Motor neuron (in vitro differentiated cells): ENCODE measurements around the gene ASIC2. TPM values are rescaled to one million over a fixed set of nuclear protein-coding genes. Genes with fewer than 3 reads are reported as not detected.

ENCODE experiments used
- ATAC-seq, 8 experiments: fragments of 200-7000 bp; cut with Tn5 transposase; replicated peaks in 6 of 8; 2 replicates each; pipeline ENCODE4 v1.8.0; 2021; ENCODE audit warnings: mild to moderate bottlenecking in 8 of 8, moderate library complexity in 8 of 8
- H3K27ac ChIP-seq, 2 donors: fragments of 250-450 bp; sonication (Bioruptor Pico); 2 replicates each; pipeline ENCODE4 v1.9.0; 2021; ENCODE audit warnings: antibody characterized with exemption in 2 of 2, mild to moderate bottlenecking in 2 of 2, moderate library complexity in 1 of 2
- H3K4me1 ChIP-seq, 2 donors: fragments of 250-450 bp; sonication (Bioruptor Pico); replicated peaks in 1 of 2; 2 replicates each; pipeline ENCODE4 v1.6.1; 2021; ENCODE audit warnings: antibody characterized with exemption in 2 of 2, mild to moderate bottlenecking in 2 of 2, moderate library complexity in 1 of 2
- H3K4me3 ChIP-seq, 5 donors: fragments of 250-450 bp; sonication (Bioruptor Pico); 2 replicates each; pipeline ENCODE4 v1.9.0; 2021; ENCODE audit warnings: antibody characterized with exemption in 5 of 5, mild to moderate bottlenecking in 5 of 5, moderate library complexity in 4 of 5
- WGBS, 10 experiments: fragments of 450-650 bp; shearing (Covaris generic); methylation state at CpG; one replicate each; pipeline ENCODE4 v1.0.0; 2022; 5-methylcytosine and 5-hydroxymethylcytosine counted together
- in situ Hi-C, 9 experiments: fragments of 400-800 bp; cut with MboI; loops; one replicate each; pipeline ENCODE4 v1.15.0; 2021; ENCODE audit warnings: low sequenced_read_pairs in 9 of 9, low pct_unique_long_range_greater_than_20kb in 2 of 9; ENCODE audit not compliant: unreplicated experiment in 9 of 9
- total RNA-seq, 8 experiments: library from RNA; unstranded; fragments of 300-600 nt; gene quantifications; 2 replicates each; pipeline versions ENCODE4 v1.2.3 to v1.2.4, GENCODE V29; 2022

ASIC2 gene
- total RNA-seq, 8 experiments from 2014 or later = 0.66 to 8.2 (median 1.8) TPM

GRCh38 chr17:33207231-33207630 is 85.9 kb downstream of the ASIC2 start:
- in situ Hi-C loops = no loop called here
- WGBS, 10 experiments = 6 to 100% (median 85%) methylated on average over 1 to 4 of the region's 4 CpGs
- no peaks in the 10 kb centered on the region for H3K4me1 ChIP-seq
- H3K4me3 ChIP-seq = no peak overlapping the region
- ATAC-seq = no peak
- no peak overlapping the region for H3K27ac ChIP-seq

DNA sequence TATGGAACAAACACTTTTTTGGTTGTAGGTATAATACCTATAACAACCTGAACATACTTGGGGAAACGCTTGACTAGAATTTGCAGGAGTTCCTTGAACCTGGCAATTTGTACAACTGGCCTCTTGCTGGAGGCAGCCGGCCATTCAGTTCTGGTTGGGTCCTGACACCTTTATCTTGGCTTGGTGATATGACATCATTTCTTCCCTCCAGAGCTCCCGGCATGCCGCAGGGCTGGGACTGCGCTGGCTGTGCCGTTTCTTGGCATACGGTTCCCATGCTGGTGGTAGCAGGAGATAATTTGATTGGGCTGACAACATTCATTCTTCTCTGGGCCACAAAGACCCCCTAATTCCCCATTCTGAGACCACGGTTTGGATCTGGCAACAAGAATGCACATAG is 87.5 kb downstream of the ASIC2 start:
- 43 to 100% (median 79%) methylated on average over 1 to 7 of the region's 8 CpGs for WGBS, 10 experiments
- Histone ChIP-seq H3K27ac (no peak overlapping the region), H3K4me1 (no peaks in the 10 kb centered on the region), H3K4me3 (no peak overlapping the region)
- in situ Hi-C loops = no loop called here
- no peak for ATAC-seq

- no peaks in the 10 kb centered on the region for H3K4me1 ChIP-seq
- 14 to 100% (median 100%) methylated on average over 1 to 2 of the region's 2 CpGs; no CpG with 5 or more reads in 5 of the 10 experiments for WGBS, 10 experiments
- H3K27ac ChIP-seq = no peak overlapping the region
- ATAC-seq = no peak
- in situ Hi-C loops = no loop called here
- no peak overlapping the region for H3K4me3 ChIP-seq
Observed at GRCh38 chr17:33204701-33205100, 88.4 kb downstream of the ASIC2 start.

DNA sequence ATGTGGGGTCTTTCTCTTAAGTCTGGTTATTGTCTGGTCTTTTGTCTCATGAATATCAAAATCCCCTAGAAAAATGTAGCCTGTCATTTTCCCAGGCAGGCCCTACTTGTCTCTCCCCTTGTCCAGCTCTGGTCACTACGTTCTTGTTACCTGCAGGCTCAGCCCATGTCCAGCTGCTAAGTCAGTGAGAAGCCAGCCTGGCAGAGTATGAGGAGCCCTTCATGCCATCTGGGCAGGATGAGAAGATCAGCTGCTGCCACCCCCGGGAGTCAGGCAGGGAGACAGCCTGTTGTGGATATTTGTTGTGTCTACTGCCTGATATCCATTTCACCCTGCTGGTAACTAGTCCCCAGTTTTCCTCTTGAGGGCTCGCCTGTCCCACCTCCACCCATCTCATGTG is 88.9 kb downstream of the ASIC2 start:
- Histone ChIP-seq H3K4me1 (no peaks in the 10 kb centered on the region), H3K27ac (no peak overlapping the region), H3K4me3 (no peak overlapping the region)
- WGBS, 10 experiments = 28 to 90% (median 69%) methylated on average over 1 to 3 of the region's 3 CpGs; no CpG with 5 or more reads in 5 of the 10 experiments
- in situ Hi-C loops = no loop called here
- ATAC-seq = no peak

DNA sequence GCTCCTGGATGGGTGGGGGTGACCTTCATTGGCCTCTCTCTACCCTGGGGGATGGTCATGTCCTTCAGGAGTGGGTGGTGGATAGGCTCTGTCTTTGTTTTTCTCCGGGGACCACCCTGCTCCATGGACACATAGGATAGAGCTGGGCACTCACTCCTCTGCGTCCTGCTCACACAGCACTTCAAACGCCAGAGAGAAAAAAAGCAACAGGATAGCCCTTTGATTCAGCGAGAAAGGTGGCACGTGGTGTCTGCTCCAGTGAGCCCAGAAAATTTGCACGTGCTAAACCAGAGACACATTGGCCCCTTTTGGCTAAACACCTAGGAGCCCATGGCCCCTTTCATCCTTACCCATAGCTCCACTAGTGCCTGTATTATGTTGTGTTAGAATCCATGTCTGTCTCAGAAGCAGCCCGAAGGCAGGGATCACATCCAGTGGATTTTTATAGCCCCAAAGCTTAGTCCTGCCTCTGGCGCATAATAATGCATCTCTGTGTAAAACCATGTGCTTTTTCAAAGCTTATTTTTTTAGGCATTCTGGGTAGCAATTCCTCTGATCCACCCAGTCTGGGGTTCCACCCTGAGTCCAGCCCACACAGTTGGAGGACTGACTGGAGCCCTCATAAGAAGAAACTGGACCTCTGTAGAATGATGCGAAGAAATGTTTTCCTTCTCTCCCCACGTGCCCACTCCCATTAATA is 90.1 kb downstream of the ASIC2 start:
- H3K27ac ChIP-seq = no peak overlapping the region
- in situ Hi-C loops = no loop called here
- 20 to 88% (median 43%) methylated on average over 1 to 9 of the region's 10 CpGs; no CpG with 5 or more reads in 4 of the 10 experiments for WGBS, 10 experiments

DNA sequence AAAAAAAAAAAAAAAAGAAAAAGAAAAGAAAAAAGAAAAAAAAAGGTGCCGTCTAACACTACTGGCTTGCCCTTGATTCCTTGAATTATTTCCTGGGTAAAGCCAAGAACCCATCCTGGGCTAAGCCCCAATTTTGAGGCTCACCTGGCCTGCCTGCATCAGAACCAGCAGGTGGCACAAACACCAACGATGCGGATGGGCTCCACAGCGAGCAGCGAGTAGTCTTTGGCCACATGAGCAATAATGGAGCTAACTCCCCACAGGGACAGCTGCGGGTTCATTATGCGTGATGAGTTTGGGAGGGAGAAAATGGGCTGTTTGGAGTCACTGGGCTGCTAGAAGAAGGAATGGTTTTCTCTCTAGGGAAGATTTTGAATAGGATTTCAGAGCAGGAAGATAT is 91.1 kb downstream of the ASIC2 start:
- no peak overlapping the region for H3K4me3 ChIP-seq
- no peak overlapping the region for H3K27ac ChIP-seq
- in situ Hi-C loops = no loop called here
- WGBS, 10 experiments = 52 to 100% (median 77%) methylated on average over 1 to 7 of the region's 7 CpGs
- ATAC-seq = peak in 1 of 8 experiments; percentile 27
- H3K4me1 ChIP-seq = no peaks in the 10 kb centered on the region

More for the DNA sequence above, 90.1 kb downstream of the ASIC2 start:
- Histone ChIP-seq H3K4me1 (no peaks in the 10 kb centered on the region), H3K4me3 (no peak overlapping the region)
- peak in 2 of 8 experiments; percentile 66 to 82 for ATAC-seq

DNA sequence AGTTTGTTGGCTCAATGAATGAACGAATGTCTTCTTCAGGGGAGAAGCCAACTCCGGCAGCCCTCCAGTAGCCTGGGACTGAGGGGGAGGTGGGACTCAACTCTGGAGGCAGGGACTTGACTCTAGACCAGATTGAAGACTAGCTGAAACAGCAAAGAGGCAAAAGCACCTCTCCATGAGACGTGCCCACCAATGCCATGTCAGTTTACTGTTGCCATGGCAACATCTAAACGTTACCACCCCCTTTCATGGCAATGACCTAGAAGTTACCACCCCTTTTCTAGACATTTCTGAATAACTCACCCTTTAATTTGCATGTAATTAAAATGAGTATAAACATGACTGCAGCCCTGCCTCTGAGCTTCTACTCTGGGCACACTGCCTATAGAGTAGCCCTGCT is 91.8 kb downstream of the ASIC2 start:
- ATAC-seq = peak in 1 of 8 experiments; percentile 63
- H3K27ac ChIP-seq = no peak overlapping the region
- WGBS, 10 experiments = 6 to 100% (median 59%) methylated on average over 1 to 4 of the region's 4 CpGs; no CpG with 5 or more reads in 4 of the 10 experiments
- no peak overlapping the region for H3K4me3 ChIP-seq
- H3K4me1 ChIP-seq = no peaks in the 10 kb centered on the region
- in situ Hi-C loops = no loop called here

- Histone ChIP-seq H3K4me1 (no peaks in the 10 kb centered on the region), H3K27ac (no peak overlapping the region), H3K4me3 (no peak overlapping the region)
- in situ Hi-C loops = no loop called here
- ATAC-seq = peak; percentile 52 to 97 (median 71)
- 80 to 91% (median 86%) methylated on average over 1 of the region's 1 CpG; no CpG with 5 or more reads in 7 of the 10 experiments for WGBS, 10 experiments
Observed at GRCh38 chr17:33200587-33200986, 92.5 kb downstream of the ASIC2 start.

- 0 to 100% (median 55%) methylated on average over 1 to 12 of the region's 12 CpGs; no CpG with 5 or more reads in 2 of the 10 experiments for WGBS, 10 experiments
- in situ Hi-C loops = no loop called here
- ATAC-seq = peak in 3 of 8 experiments; percentile 50 to 76 (median 62)
Observed at GRCh38 chr17:33199571-33200510, 93.3 kb downstream of the ASIC2 start.

DNA sequence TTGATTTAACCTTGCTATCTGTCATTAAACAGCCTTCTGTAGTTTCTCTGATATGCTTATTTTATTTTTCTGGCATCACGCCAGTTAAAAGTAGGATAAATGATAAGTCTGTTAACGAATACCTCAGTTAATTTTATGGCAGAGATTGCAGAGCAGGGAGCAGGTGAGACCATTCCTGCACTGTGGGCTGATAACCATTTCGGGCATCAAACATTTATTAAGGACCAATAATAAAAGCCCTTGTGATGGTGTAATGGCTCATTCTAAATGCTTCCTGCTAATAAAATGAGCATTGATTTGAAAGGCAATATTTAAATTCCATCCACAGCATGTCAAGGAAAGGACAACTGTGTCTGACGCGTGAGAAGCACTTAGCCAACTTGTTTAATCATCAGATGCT is 94.1 kb downstream of the ASIC2 start:
- WGBS, 10 experiments = 0 to 96% (median 72%) methylated on average over 2 to 5 of the region's 5 CpGs; no CpG with 5 or more reads in 1 of the 10 experiments
- ATAC-seq = peak in 2 of 8 experiments; percentile 16 to 61
- no peaks in the 10 kb centered on the region for H3K4me1 ChIP-seq
- no peak overlapping the region for H3K27ac ChIP-seq
- no peak overlapping the region for H3K4me3 ChIP-seq
- in situ Hi-C loops = no loop called here

More at GRCh38 chr17:33199571-33200510, 93.3 kb downstream of the ASIC2 start:
- Histone ChIP-seq H3K4me1 (no peaks in the 10 kb centered on the region), H3K4me3 (no peak overlapping the region), H3K27ac (no peak overlapping the region)

DNA sequence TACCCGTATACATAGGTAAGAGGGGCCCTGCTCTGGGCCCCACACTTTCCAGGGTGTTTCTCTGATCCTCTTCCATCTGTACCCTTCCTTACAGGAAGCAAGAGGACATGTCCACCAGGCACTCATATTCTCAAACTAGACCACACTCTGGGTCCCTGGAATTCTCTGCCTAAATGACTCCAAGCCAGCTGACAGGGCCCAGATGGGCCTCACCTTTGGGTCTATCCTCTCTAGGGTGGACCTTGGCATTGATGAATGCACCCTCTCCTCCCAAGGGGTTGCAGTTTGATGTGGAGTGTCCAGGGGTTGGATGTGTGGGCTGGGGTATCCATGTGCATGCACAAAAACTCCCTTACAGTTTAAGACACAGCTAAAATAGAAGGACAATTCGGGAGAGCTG is 95.8 kb downstream of the ASIC2 start:
- WGBS, 10 experiments = 14 to 100% (median 73%) methylated on average over 1 to 2 of the region's 2 CpGs; no CpG with 5 or more reads in 4 of the 10 experiments
- no peak for ATAC-seq
- in situ Hi-C loops = no loop called here
- no peak overlapping the region for H3K27ac ChIP-seq
- H3K4me1 ChIP-seq = no peaks in the 10 kb centered on the region
- no peak overlapping the region for H3K4me3 ChIP-seq

- H3K4me3 ChIP-seq = no peak overlapping the region
- no peak for ATAC-seq
- H3K27ac ChIP-seq = no peak overlapping the region
- in situ Hi-C loops = no loop called here
- H3K4me1 ChIP-seq = no peaks in the 10 kb centered on the region
- WGBS, 10 experiments = 0 to 100% (median 100%) methylated on average over 1 to 2 of the region's 2 CpGs; no CpG with 5 or more reads in 5 of the 10 experiments
Observed at GRCh38 chr17:33196883-33197282, 96.2 kb downstream of the ASIC2 start.
